K562 (cell line): ENCODE data around the gene MTHFS. TPM values are rescaled to one million over a fixed set of nuclear protein-coding genes. Genes with fewer than 3 reads are reported as not detected.

Source experiments
- ATAC-seq: fragments of 200-7000 bp; cut with Tn5 transposase; 3 replicates; pipeline ENCODE4 v1.9.1; 2020; ENCODE audit warnings: moderate library complexity
- BruUV-seq: library from RNA; stranded (reverse); fragments of 400-500 nt; replicated peaks from 2 replicates; lab custom pipeline; 2021; lab: Mats Ljungman, UMichigan
- CTCF ChIA-PET: fragments of 300-600 bp; formaldehyde crosslinking; extraction: SDS; loops from one replicate; lab custom pipeline; 2021; ENCODE audit warnings: low intra/inter-chr PET ratio; lab: Yijun Ruan, JAX
- POLR2A ChIA-PET: fragments of 300-600, 350-650 bp; sonication (Branson Sonifier 250); formaldehyde crosslinking; extraction: SDS; loops from one replicate; lab custom pipeline; 2021; ENCODE audit warnings: antibody characterized with exemption, inconsistent platforms; lab: Yijun Ruan, JAX
- DNase-seq, 4 experiments: peaks; one replicate each; pipeline versions ENCODE4 v3.0.0 to v3.0.0-alpha.2; 2011 to 2018; ENCODE audit warnings: low spot score in 3 of 4, mixed read lengths in 3 of 4; ENCODE audit errors: extremely low read depth in 1 of 4
- FAIRE-seq: peaks from 2 replicates; lab custom pipeline; 2011; peaks lifted over from hg19 to GRCh38; lab: Jason Lieb, UNC
- H2AFZ ChIP-seq: 2 replicates; pipeline ENCODE4 v1.6.0; 2011; ENCODE audit warnings: low read depth, low read length, control low read depth, inconsistent platforms
- H3K27ac ChIP-seq: fragments of 200-600 bp; 3 replicates; pipeline ENCODE4 v1.8.0; 2011; ENCODE audit warnings: low read depth, mild to moderate bottlenecking, control low read depth, inconsistent platforms, low read length, moderate library complexity, mixed read lengths; ENCODE audit errors: extremely low read depth
- H3K27me3 ChIP-seq, 2 experiments: fragments of 300-600 bp in 1 of 2; 2 replicates in 1 of 2; 3 replicates in 1 of 2; pipeline versions ENCODE4 v1.6.0 to v1.8.0; 2011; ENCODE audit warnings: inconsistent platforms in 2 of 2, low read length in 2 of 2, mild to moderate bottlenecking in 1 of 2, mixed read lengths in 1 of 2, moderate library complexity in 1 of 2; ENCODE audit not compliant: control insufficient read depth in 2 of 2, insufficient read depth in 2 of 2
- H3K36me3 ChIP-seq: fragments of 300-600 bp; 3 replicates; pipeline ENCODE4 v1.8.0; 2011; ENCODE audit warnings: mild to moderate bottlenecking, low read length, inconsistent platforms; ENCODE audit not compliant: control insufficient read depth, insufficient read depth
- H3K4me1 ChIP-seq, 2 experiments: fragments of 200-600 bp in 1 of 2; replicated peaks in 1 of 2; 2 replicates in 1 of 2; 3 replicates in 1 of 2; pipeline versions ENCODE4 v1.5.1 to v1.8.0; 2011; ENCODE audit warnings: inconsistent platforms in 2 of 2, low read length in 2 of 2, mild to moderate bottlenecking in 1 of 2, mixed read lengths in 1 of 2, moderate library complexity in 1 of 2; ENCODE audit not compliant: control insufficient read depth in 2 of 2, insufficient read depth in 2 of 2
- H3K4me2 ChIP-seq: 2 replicates; pipeline ENCODE4 v1.6.1; 2011; ENCODE audit warnings: low read length, control low read depth, inconsistent platforms, mixed read lengths; ENCODE audit not compliant: insufficient read depth
- H3K4me3 ChIP-seq: fragments of 200-600 bp; sonication (generic), shearing (Covaris generic); 2 replicates; pipeline ENCODE4 v1.5.1; 2016; ENCODE audit warnings: control low read depth, inconsistent platforms
- H3K79me2 ChIP-seq: fragments of 200-600 bp; 3 replicates; pipeline ENCODE4 v1.8.0; 2011; ENCODE audit warnings: low read length, inconsistent platforms; ENCODE audit not compliant: control insufficient read depth, insufficient read depth
- H3K9ac ChIP-seq, 2 experiments: 2 replicates each; pipeline versions ENCODE4 v1.6.0 to v1.6.1; 2011; ENCODE audit warnings: low read depth in 2 of 2, low read length in 2 of 2, control low read depth in 1 of 2, inconsistent platforms in 1 of 2, mild to moderate bottlenecking in 1 of 2, mixed read lengths in 1 of 2; ENCODE audit not compliant: insufficient read depth in 1 of 2
- H3K9me1 ChIP-seq: one replicate; pipeline ENCODE4 v1.6.0; 2011; ENCODE audit warnings: inconsistent platforms, mild to moderate bottlenecking, low read length, moderate library complexity; ENCODE audit not compliant: control insufficient read depth, insufficient read depth
- H3K9me3 ChIP-seq: replicated peaks from 2 replicates; pipeline ENCODE4 v1.5.1; 2011; ENCODE audit warnings: low read depth, low read length, inconsistent platforms; ENCODE audit not compliant: control insufficient read depth, insufficient read depth
- H4K20me1 ChIP-seq: replicated peaks from 2 replicates; pipeline ENCODE4 v1.6.1; 2011; ENCODE audit warnings: low read length, inconsistent platforms, mixed read lengths; ENCODE audit not compliant: control insufficient read depth, insufficient read depth
- BHLHE40 ChIP-seq: IDR thresholded peaks from 2 replicates; pipeline ENCODE4 v1.6.1; 2011; ENCODE audit warnings: low read length, improper control_type of control experiment
- NFIC ChIP-seq: fragments of 450-650 bp; IDR thresholded peaks from 2 replicates; pipeline ENCODE4 v1.6.1; 2017; ENCODE audit warnings: mild to moderate bottlenecking, inconsistent platforms
- NFIX ChIP-seq: fragments of 250-450 bp; sonication (Bioruptor Pico); IDR thresholded peaks from 2 replicates; pipeline ENCODE4 v1.4.0; 2020; ENCODE audit warnings: low read depth, mild to moderate bottlenecking, moderate library complexity
- RAD51 ChIP-seq: fragments of 450-650 bp; IDR thresholded peaks from 2 replicates; pipeline ENCODE4 v1.7.1; 2016; ENCODE audit warnings: low read depth, mild to moderate bottlenecking, borderline replicate concordance
- SNRNP70 ChIP-seq: fragments of 200-400 bp; formaldehyde crosslinking; optimal IDR thresholded peaks from 2 replicates; pipeline ENCODE3; 2017; ENCODE audit warnings: low read depth, low read length
- WGBS: fragments of 100-300 bp; shearing (Covaris generic); methylation state at CpG from one replicate; pipeline ENCODE4 v1.1.6; 2016; ENCODE audit warnings: low coverage, mixed read lengths; ENCODE audit not compliant: insufficient coverage; ENCODE audit errors: missing lambda C conversion rate; 5-methylcytosine and 5-hydroxymethylcytosine counted together
- in situ Hi-C: fragments of 300-500 bp; cut with MboI; formaldehyde crosslinking; loops from 4 replicates; pipeline ENCODE4 v1.15.0; 2018; ENCODE audit warnings: inconsistent platforms, mixed read lengths
- intact Hi-C: fragments of 100-400 bp; cut with micrococcal nuclease; formaldehyde crosslinking; loops from 2 replicates; pipeline ENCODE4 v1.14.2; 2022
- polyA plus RNA-seq, 8 experiments: library from polyadenylated mRNA; depleted of rRNA in 4 of 8; stranded (reverse) in 5 of 8; unstranded in 3 of 8; fragments of >200 nt; fragmentation: Nextera tagmentation in 2 of 8; fragmentation: Illumina TruSeq in 1 of 8; extraction: Ambion mirVana in 2 of 8; extraction: Trizol in 1 of 8; gene quantifications; 2 replicates each; pipeline versions ENCODE4 v1.2.1 to v1.2.3, GENCODE V29; 2011 to 2014; ENCODE audit warnings: inconsistent platforms in 1 of 8, missing spikeins in 1 of 8
- total RNA-seq, 7 experiments: library from RNA; depleted of rRNA in 6 of 7; stranded (reverse); fragments of >200 nt in 6 of 7; fragmentation: Illumina TruSeq in 2 of 7; extraction: Trizol in 2 of 7; gene quantifications; 2 replicates each; pipeline versions ENCODE4 v1.2.1 to v1.2.3, GENCODE V29; 2011 to 2021; ENCODE audit warnings: low replicate concordance in 1 of 7

Gene MTHFS
- total and polyA plus RNA-seq, 9 of the 15 experiments (the other 6 are each of a cell fraction or from before 2014, with no cell fraction given) = 17.8 to 79.3 (median 41.7) TPM

DNA sequence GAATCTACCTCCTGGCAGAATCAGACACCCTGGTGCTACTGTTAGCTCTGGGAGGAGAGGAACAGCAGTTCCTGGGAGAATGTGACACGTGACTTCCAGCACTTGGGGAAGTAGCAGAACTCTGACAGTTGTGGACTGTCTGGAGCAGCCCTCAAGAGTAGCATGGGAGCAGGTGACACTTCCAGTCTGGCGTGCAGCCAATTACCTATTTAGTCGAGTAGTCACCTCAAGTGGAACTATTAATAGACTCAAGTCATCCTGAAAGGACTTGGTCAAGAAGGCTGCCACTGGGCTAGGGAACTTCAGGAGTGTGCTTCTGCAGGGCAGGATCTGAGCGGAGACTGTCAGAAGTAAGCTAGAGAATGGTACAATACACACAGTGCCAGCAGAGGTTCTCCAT lies 62.3 kb downstream of the MTHFS start:
- BruUV-seq = no TSS peak
- Histone ChIP-seq H3K27me3 (no peaks in the 10 kb centered on the region), H3K4me3 (no peak overlapping the region), H3K4me1 (peaks cover 3% of the 10 kb centered on the region in 2 experiments; a peak in 1 of 5 replicates), H3K79me2 (no peaks in the 10 kb centered on the region), H2AFZ (no peak overlapping the region), H3K9me1 (no peaks in the 10 kb centered on the region), H3K36me3 (peaks cover 9% of the 10 kb centered on the region; the same call in 1 of the 3 replicates), H3K4me2 (no peak overlapping the region), H3K9me3 (no peaks in the 10 kb centered on the region), H3K9ac (no peak overlapping the region), H4K20me1 (no peaks in the 10 kb centered on the region), H3K27ac (no peak overlapping the region)
- ChIA-PET CTCF (no interaction called here), POLR2A (interaction anchor here (0.7 kb wide), 1 partner anchor 65 kb away, joined by 3 read pairs; no protein-coding TSS in a partner anchor)
- 57% methylated on average over 4 of the region's 4 CpGs for WGBS
- no peak for FAIRE-seq
- TF ChIP-seq NFIC (peak; percentile 72), RAD51 (peak; percentile 31; the same call in 1 of the 2 replicates), BHLHE40 (0 out of 2 replicates have a peak, but pooled peaks have one; percentile 15), SNRNP70 (no peak), NFIX (CRISPR knock-in tag) (0 out of 2 replicates have a peak, but pooled peaks have one; percentile 10)
- no peak for ATAC-seq
- intact Hi-C loops (no loop called here), in situ Hi-C loops (no loop called here)
- DNase-seq = no peak
